HepG2 (cell line): ENCODE data around the gene NEURL3. TPM values are rescaled to one million over a fixed set of nuclear protein-coding genes. Genes with fewer than 3 reads are reported as not detected.

Experiments
- CHD4 ChIP-seq: fragments of 200-600 bp; sonication (generic); IDR thresholded peaks from 2 replicates; pipeline ENCODE4 v1.7.0; 2017; ENCODE audit warnings: mild to moderate bottlenecking, low read length, borderline replicate concordance
- DNMT3B ChIP-seq: conservative IDR thresholded peaks from 2 replicates; pipeline ENCODE4 v1.6.1; 2016; ENCODE audit warnings: missing biosample characterization, control low read depth
- HDAC6 ChIP-seq: fragments of 200-600 bp; sonication (generic); IDR thresholded peaks from 2 replicates; pipeline ENCODE4 v1.7.0; 2017; ENCODE audit warnings: mild to moderate bottlenecking, antibody characterized with exemption, low read length, low read depth
- KLF12 ChIP-seq: sonication (generic); formaldehyde crosslinking; IDR thresholded peaks from 2 replicates; pipeline ENCODE4 v1.4.0; 2020; ENCODE audit warnings: missing genetic modification reagents, borderline replicate concordance
- MATR3 ChIP-seq: sonication (generic); formaldehyde crosslinking; IDR thresholded peaks from 2 replicates; pipeline ENCODE4 v1.4.0; 2020; ENCODE audit warnings: missing genetic modification reagents
- NFIC ChIP-seq: IDR thresholded peaks from 2 replicates; pipeline ENCODE4 v1.6.1; 2012; ENCODE audit warnings: mild to moderate bottlenecking, low read length, inconsistent platforms
- NFYC ChIP-seq: IDR thresholded peaks from 2 replicates; pipeline ENCODE4 v1.6.1; 2016; ENCODE audit warnings: missing genetic modification reagents, missing compliant biosample characterization
- NR3C1 ChIP-seq: sonication (generic); formaldehyde crosslinking; IDR thresholded peaks from 2 replicates; pipeline ENCODE4 v1.4.0; 2020; ENCODE audit warnings: missing genetic modification reagents
- PAF1 ChIP-seq: IDR thresholded peaks from 2 replicates; pipeline ENCODE4 v1.6.1; 2016; ENCODE audit warnings: missing genetic modification reagents, missing compliant biosample characterization
- SMAD3 ChIP-seq: sonication (generic); formaldehyde crosslinking; IDR thresholded peaks from 2 replicates; pipeline ENCODE4 v1.4.0; 2020; ENCODE audit warnings: missing genetic modification reagents
- SRF ChIP-seq: IDR thresholded peaks from 2 replicates; pipeline ENCODE4 v1.6.1; 2011; ENCODE audit warnings: mild to moderate bottlenecking, low read depth, low read length, moderate library complexity
- STAG1 ChIP-seq: sonication (generic); formaldehyde crosslinking; IDR thresholded peaks from 2 replicates; pipeline ENCODE4 v1.4.0; 2020; ENCODE audit warnings: missing genetic modification reagents
- ZNF292 ChIP-seq: sonication (generic); formaldehyde crosslinking; IDR thresholded peaks from 2 replicates; pipeline ENCODE4 v1.8.1; 2022; ENCODE audit warnings: mild to moderate bottlenecking, low read depth, missing genetic modification reagents, borderline replicate concordance
- ZNF333 ChIP-seq: sonication (generic); formaldehyde crosslinking; IDR thresholded peaks from 2 replicates; pipeline ENCODE4 v1.4.0; 2020; ENCODE audit warnings: mild to moderate bottlenecking, missing genetic modification reagents, borderline replicate concordance
- ZNF34 ChIP-seq: sonication (generic); formaldehyde crosslinking; IDR thresholded peaks from 2 replicates; pipeline ENCODE4 v1.4.0; 2020; ENCODE audit warnings: mild to moderate bottlenecking, missing genetic modification reagents, borderline replicate concordance
- ZNF382 ChIP-seq: sonication (generic); formaldehyde crosslinking; IDR thresholded peaks from 2 replicates; pipeline ENCODE4 v1.5.0; 2020; ENCODE audit warnings: missing genetic modification reagents, mild to moderate bottlenecking, borderline replicate concordance
- ZNF44 ChIP-seq: sonication (generic); formaldehyde crosslinking; IDR thresholded peaks from 2 replicates; pipeline ENCODE4 v1.5.1; 2020; ENCODE audit warnings: mild to moderate bottlenecking, missing genetic modification reagents
- ZNF543 ChIP-seq: sonication (generic); formaldehyde crosslinking; IDR thresholded peaks from 2 replicates; pipeline ENCODE4 v1.4.0; 2020; ENCODE audit warnings: mild to moderate bottlenecking, missing genetic modification reagents
- ZNF614 ChIP-seq: IDR thresholded peaks from 2 replicates; pipeline ENCODE4 v1.6.1; 2018; ENCODE audit warnings: missing biosample characterization, missing genetic modification reagents, inconsistent platforms, borderline replicate concordance
- polyA plus RNA-seq, 8 experiments: library from polyadenylated mRNA; depleted of rRNA in 3 of 8; stranded (reverse) in 7 of 8; unstranded in 1 of 8; fragments of >200 nt; fragmentation: Illumina TruSeq in 4 of 8; extraction: Trizol in 4 of 8; gene quantifications; 2 replicates each; pipeline versions ENCODE4 v1.2.1 to v1.2.3, GENCODE V29; 2011 to 2016; ENCODE audit warnings: low read depth in 4 of 8, missing spikeins in 1 of 8, mixed read lengths in 1 of 8; ENCODE audit not compliant: insufficient read depth in 1 of 8
- total RNA-seq, 5 experiments: library from RNA; depleted of rRNA; stranded (reverse); fragments of >200 nt; fragmentation: Illumina TruSeq; extraction: Trizol; gene quantifications; 2 replicates each; pipeline ENCODE4 v1.2.3, GENCODE V29; 2016; ENCODE audit warnings: low read depth in 1 of 5
- TF ChIP-seq, protein P1 (sequence below): sonication (generic); formaldehyde crosslinking; IDR thresholded peaks from 2 replicates; pipeline ENCODE4 v1.4.0; 2020; ENCODE audit warnings: missing genetic modification reagents, borderline replicate concordance
- TF ChIP-seq, protein P2 (sequence below): sonication (generic); formaldehyde crosslinking; IDR thresholded peaks from 2 replicates; pipeline ENCODE4 v1.8.0; 2022; ENCODE audit warnings: mild to moderate bottlenecking, missing genetic modification reagents
- TF ChIP-seq, protein P3 (sequence below): sonication (generic); formaldehyde crosslinking; IDR thresholded peaks from 2 replicates; pipeline ENCODE4 v1.4.0; 2020; ENCODE audit warnings: missing genetic modification reagents
- TF ChIP-seq, protein P4 (sequence below): sonication (generic); formaldehyde crosslinking; IDR thresholded peaks from 2 replicates; pipeline ENCODE4 v1.4.0; 2020; ENCODE audit warnings: missing genetic modification reagents, borderline replicate concordance

NEURL3 gene
- total and polyA plus RNA-seq, 2 of the 13 experiments (the other 11 are each of a cell fraction or from before 2014, with no cell fraction given), result 0.16 to 1.2 TPM

DNA sequence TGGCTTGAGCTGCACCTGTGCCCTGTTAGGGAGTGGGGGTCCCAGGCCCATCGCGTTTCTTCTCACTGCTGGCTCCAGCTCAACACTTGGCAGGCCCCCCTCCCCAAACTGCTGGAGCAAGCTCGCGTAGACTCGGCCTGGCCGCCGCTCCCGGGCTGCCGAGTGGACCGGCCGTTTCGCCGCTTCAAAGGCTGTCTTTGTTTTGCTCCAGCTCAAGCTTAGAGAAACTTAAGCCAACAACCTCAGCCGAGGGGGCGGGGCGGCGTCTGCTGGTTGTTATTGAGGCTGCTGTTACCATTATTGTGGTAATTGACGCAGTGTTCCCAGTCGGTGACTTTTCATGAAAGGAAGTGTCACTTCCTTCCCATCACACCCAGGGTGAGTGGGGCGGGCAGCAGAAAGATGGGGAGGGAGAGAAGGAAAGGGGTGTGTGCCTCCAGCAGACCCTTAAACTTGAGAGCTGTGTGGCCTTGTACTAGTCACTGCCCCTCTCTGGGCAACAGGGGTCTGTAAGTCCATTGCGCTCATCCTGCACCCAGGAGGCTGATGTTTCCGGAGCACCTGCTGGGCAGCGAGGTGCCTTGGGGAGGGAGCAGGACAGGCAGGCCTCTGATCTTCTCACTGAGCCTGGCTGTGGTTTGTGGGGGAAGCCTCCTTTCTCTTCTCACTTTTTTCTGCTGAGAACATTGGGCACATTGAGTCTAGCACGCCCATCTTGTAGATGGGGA lies 33.5 kb upstream of the NEURL3 start (continued):
- TF ChIP-seq, protein P1, sequence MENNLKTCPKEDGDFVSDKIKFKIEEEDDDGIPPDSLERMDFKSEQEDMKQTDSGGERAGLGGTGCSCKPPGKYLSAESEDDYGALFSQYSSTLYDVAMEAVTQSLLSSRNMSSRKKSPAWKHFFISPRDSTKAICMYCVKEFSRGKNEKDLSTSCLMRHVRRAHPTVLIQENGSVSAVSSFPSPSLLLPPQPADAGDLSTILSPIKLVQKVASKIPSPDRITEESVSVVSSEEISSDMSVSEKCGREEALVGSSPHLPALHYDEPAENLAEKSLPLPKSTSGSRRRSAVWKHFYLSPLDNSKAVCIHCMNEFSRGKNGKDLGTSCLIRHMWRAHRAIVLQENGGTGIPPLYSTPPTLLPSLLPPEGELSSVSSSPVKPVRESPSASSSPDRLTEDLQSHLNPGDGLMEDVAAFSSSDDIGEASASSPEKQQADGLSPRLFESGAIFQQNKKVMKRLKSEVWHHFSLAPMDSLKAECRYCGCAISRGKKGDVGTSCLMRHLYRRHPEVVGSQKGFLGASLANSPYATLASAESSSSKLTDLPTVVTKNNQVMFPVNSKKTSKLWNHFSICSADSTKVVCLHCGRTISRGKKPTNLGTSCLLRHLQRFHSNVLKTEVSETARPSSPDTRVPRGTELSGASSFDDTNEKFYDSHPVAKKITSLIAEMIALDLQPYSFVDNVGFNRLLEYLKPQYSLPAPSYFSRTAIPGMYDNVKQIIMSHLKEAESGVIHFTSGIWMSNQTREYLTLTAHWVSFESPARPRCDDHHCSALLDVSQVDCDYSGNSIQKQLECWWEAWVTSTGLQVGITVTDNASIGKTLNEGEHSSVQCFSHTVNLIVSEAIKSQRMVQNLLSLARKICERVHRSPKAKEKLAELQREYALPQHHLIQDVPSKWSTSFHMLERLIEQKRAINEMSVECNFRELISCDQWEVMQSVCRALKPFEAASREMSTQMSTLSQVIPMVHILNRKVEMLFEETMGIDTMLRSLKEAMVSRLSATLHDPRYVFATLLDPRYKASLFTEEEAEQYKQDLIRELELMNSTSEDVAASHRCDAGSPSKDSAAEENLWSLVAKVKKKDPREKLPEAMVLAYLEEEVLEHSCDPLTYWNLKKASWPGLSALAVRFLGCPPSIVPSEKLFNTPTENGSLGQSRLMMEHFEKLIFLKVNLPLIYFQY (CRISPR knock-in tag), result no peak
- no peak for TF ChIP-seq MATR3 (CRISPR knock-in tag)
- no peak for TF ChIP-seq STAG1 (CRISPR knock-in tag)
- TF ChIP-seq, protein P2, sequence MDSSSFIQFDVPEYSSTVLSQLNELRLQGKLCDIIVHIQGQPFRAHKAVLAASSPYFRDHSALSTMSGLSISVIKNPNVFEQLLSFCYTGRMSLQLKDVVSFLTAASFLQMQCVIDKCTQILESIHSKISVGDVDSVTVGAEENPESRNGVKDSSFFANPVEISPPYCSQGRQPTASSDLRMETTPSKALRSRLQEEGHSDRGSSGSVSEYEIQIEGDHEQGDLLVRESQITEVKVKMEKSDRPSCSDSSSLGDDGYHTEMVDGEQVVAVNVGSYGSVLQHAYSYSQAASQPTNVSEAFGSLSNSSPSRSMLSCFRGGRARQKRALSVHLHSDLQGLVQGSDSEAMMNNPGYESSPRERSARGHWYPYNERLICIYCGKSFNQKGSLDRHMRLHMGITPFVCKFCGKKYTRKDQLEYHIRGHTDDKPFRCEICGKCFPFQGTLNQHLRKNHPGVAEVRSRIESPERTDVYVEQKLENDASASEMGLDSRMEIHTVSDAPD, result no peak
- TF ChIP-seq, protein P3, sequence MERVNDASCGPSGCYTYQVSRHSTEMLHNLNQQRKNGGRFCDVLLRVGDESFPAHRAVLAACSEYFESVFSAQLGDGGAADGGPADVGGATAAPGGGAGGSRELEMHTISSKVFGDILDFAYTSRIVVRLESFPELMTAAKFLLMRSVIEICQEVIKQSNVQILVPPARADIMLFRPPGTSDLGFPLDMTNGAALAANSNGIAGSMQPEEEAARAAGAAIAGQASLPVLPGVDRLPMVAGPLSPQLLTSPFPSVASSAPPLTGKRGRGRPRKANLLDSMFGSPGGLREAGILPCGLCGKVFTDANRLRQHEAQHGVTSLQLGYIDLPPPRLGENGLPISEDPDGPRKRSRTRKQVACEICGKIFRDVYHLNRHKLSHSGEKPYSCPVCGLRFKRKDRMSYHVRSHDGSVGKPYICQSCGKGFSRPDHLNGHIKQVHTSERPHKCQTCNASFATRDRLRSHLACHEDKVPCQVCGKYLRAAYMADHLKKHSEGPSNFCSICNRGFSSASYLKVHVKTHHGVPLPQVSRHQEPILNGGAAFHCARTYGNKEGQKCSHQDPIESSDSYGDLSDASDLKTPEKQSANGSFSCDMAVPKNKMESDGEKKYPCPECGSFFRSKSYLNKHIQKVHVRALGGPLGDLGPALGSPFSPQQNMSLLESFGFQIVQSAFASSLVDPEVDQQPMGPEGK (CRISPR knock-in tag), result peak; percentile 45
- TF ChIP-seq ZNF382 (CRISPR knock-in tag), result no peak
- TF ChIP-seq PAF1, result no peak
- no peak for TF ChIP-seq ZNF333
- TF ChIP-seq DNMT3B (CRISPR knock-in tag), result no peak
- no peak for TF ChIP-seq CHD4
- TF ChIP-seq SRF, result no peak
- no peak; the same call in 1 of the 2 replicates for TF ChIP-seq ZNF543 (CRISPR knock-in tag)
- no peak for TF ChIP-seq SMAD3 (CRISPR knock-in tag)
- no peak for TF ChIP-seq NFYC
- TF ChIP-seq ZNF44 (CRISPR knock-in tag), result no peak
- TF ChIP-seq HDAC6, result no peak
- TF ChIP-seq, protein P4, sequence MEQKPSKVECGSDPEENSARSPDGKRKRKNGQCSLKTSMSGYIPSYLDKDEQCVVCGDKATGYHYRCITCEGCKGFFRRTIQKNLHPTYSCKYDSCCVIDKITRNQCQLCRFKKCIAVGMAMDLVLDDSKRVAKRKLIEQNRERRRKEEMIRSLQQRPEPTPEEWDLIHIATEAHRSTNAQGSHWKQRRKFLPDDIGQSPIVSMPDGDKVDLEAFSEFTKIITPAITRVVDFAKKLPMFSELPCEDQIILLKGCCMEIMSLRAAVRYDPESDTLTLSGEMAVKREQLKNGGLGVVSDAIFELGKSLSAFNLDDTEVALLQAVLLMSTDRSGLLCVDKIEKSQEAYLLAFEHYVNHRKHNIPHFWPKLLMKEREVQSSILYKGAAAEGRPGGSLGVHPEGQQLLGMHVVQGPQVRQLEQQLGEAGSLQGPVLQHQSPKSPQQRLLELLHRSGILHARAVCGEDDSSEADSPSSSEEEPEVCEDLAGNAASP, result no peak; the same call in 1 of the 2 replicates
- peak; percentile 68; the same call in 1 of the 2 replicates for TF ChIP-seq ZNF292 (CRISPR knock-in tag)
- no peak for TF ChIP-seq NFIC
- no peak for TF ChIP-seq ZNF614 (CRISPR knock-in tag)
- no peak for TF ChIP-seq NR3C1 (CRISPR knock-in tag)
- no peak for TF ChIP-seq KLF12 (CRISPR knock-in tag)
- TF ChIP-seq ZNF34 (CRISPR knock-in tag), result no peak
